GM23248 (cell line): ENCODE measurements around the gene CEP97. TPM values are rescaled to one million over a fixed set of nuclear protein-coding genes. Genes with fewer than 3 reads are reported as not detected.
"Not testable (repeated sequence)": the region's sequence is repeated elsewhere in the genome, so short reads cannot be mapped to it uniquely, and the experiment has no call there.

Experiments used
- DNase-seq: peaks from one replicate; pipeline ENCODE4 v3.0.0-alpha.2; 2015
- H2AFZ ChIP-seq: fragments of 200-600 bp; sonication (generic); 2 replicates; pipeline ENCODE4 v1.6.1; 2016; ENCODE audit warnings: antibody characterized with exemption
- H3F3A ChIP-seq: fragments of 200-600 bp; sonication (generic); 2 replicates; pipeline ENCODE4 v1.6.1; 2016; ENCODE audit warnings: mild to moderate bottlenecking, antibody characterized with exemption, mixed run types; ENCODE audit not compliant: insufficient read depth
- H3K27ac ChIP-seq: fragments of 200-600 bp; sonication (generic); 2 replicates; pipeline ENCODE4 v1.5.1; 2016; ENCODE audit warnings: mild to moderate bottlenecking
- H3K27me3 ChIP-seq: fragments of 200-600 bp; sonication (generic); replicated peaks from 2 replicates; pipeline ENCODE4 v1.6.1; 2016; ENCODE audit warnings: mild to moderate bottlenecking; ENCODE audit not compliant: insufficient read depth
- H3K36me3 ChIP-seq: fragments of 200-600 bp; sonication (generic); 2 replicates; pipeline ENCODE4 v1.6.1; 2016; ENCODE audit warnings: low read depth, mild to moderate bottlenecking
- H3K4me1 ChIP-seq: fragments of 200-600 bp; sonication (generic); 2 replicates; pipeline ENCODE4 v1.6.1; 2016; ENCODE audit warnings: mild to moderate bottlenecking; ENCODE audit not compliant: insufficient read depth
- H3K4me2 ChIP-seq: fragments of 200-600 bp; sonication (generic); one replicate; pipeline ENCODE4 v1.6.1; 2016; ENCODE audit warnings: mild to moderate bottlenecking; ENCODE audit not compliant: unreplicated experiment
- H3K4me3 ChIP-seq: fragments of 200-600 bp; sonication (generic); 2 replicates; pipeline ENCODE4 v1.5.1; 2016; ENCODE audit warnings: mild to moderate bottlenecking
- H3K79me2 ChIP-seq: fragments of 200-600 bp; sonication (generic); 2 replicates; pipeline ENCODE4 v1.6.1; 2016; ENCODE audit warnings: mild to moderate bottlenecking; ENCODE audit not compliant: insufficient read depth
- H3K9ac ChIP-seq: fragments of 200-600 bp; sonication (generic); 2 replicates; pipeline ENCODE4 v1.6.1; 2016; ENCODE audit warnings: mild to moderate bottlenecking
- H3K9me2 ChIP-seq: fragments of 200-600 bp; sonication (generic); 2 replicates; pipeline ENCODE4 v1.6.1; 2016; ENCODE audit warnings: mixed run types, mild to moderate bottlenecking, moderate library complexity; ENCODE audit not compliant: insufficient read depth
- H3K9me3 ChIP-seq: fragments of 200-600 bp; sonication (generic); one replicate; pipeline ENCODE4 v1.6.1; 2017; ENCODE audit warnings: low read depth
- H4K20me1 ChIP-seq: fragments of 200-600 bp; sonication (generic); 2 replicates; pipeline ENCODE4 v1.6.0; 2016; ENCODE audit not compliant: insufficient read depth
- EZH2 ChIP-seq: fragments of 200-600 bp; sonication (generic); IDR thresholded peaks from 2 replicates; pipeline ENCODE4 v1.6.1; 2018; ENCODE audit warnings: antibody characterized with exemption, mild to moderate bottlenecking; ENCODE audit not compliant: insufficient read depth, poor library complexity, severe bottlenecking
- EZH2phosphoT487 ChIP-seq: fragments of 200-600 bp; sonication (generic); IDR thresholded peaks from 2 replicates; pipeline ENCODE4 v1.6.1; 2018; ENCODE audit warnings: antibody characterized with exemption, moderate library complexity, mild to moderate bottlenecking, low read depth; ENCODE audit not compliant: insufficient read depth
- WGBS, 2 experiments: methylation state at CpG; one replicate each; pipeline ENCODE4 v1.1.6; 2015 to 2017; ENCODE audit warnings: low lambda C conversion rate in 2 of 2, low coverage in 1 of 2; ENCODE audit errors: missing lambda C conversion rate in 2 of 2; 5-methylcytosine and 5-hydroxymethylcytosine counted together
- in situ Hi-C: fragments of 300-500 bp; cut with MboI; formaldehyde crosslinking; loops from 2 replicates; pipeline ENCODE4 v1.15.0; 2020
- polyA plus RNA-seq: library from polyadenylated mRNA; unstranded; fragments of >200 nt; fragmentation: Nextera tagmentation; extraction: Ambion mirVana; gene quantifications from 2 replicates; pipeline ENCODE4 v1.2.1, GENCODE V29; 2016
- total RNA-seq: library from RNA; depleted of rRNA; stranded (reverse); fragments of >200 nt; shearing (Covaris generic); gene quantifications from 2 replicates; pipeline ENCODE4 v1.2.3, GENCODE V29; 2014

The CEP97 gene
- total and polyA plus RNA-seq, 2 experiments from 2014 or later: 3.3 to 9.8 TPM

GRCh38 chr3:101676765-101677435, 47.5 kb upstream of the CEP97 start, which contains the start of gene ZBTB11:
Gene ZBTB11, minus strand, starts transcription at chr3:101677132. Its CDS starts 218 bp downstream, at chr3:101676914.
- peaks cover 7% of the 10 kb centered on the region for H3K4me1 ChIP-seq
- TF ChIP-seq EZH2phosphoT487 (no peak), EZH2 (no peak)

GRCh38 chr3:101677436-101678286, 46.8 kb upstream of the CEP97 start:
- no peak for DNase-seq
- H3K4me1 ChIP-seq: peaks cover 8% of the 10 kb centered on the region
- TF ChIP-seq EZH2 (no peak), EZH2phosphoT487 (no peak)
- H2AFZ ChIP-seq: peak overlapping the region; percentile 72
- H3K27ac ChIP-seq: peak overlapping the region; percentile 54
- no peaks in the 10 kb centered on the region for H4K20me1 ChIP-seq
- in situ Hi-C loops: no loop called here
- peak overlapping the region; percentile 97 for H3K4me2 ChIP-seq
- H3K4me3 ChIP-seq: peak overlapping the region; percentile 78
- H3K9ac ChIP-seq: peak overlapping the region; percentile 69
- WGBS, 2 experiments: 57 to 60% methylated on average over 29 of the region's 29 CpGs
- H3K79me2 ChIP-seq: peaks cover 65% of the 10 kb centered on the region
- H3K27me3 ChIP-seq: no peaks in the 10 kb centered on the region
- H3K9me2 ChIP-seq: no peaks in the 10 kb centered on the region
- peaks cover 62% of the 10 kb centered on the region for H3F3A ChIP-seq
- H3K9me3 ChIP-seq: no peaks in the 10 kb centered on the region
- H3K36me3 ChIP-seq: peaks cover 33% of the 10 kb centered on the region

More at GRCh38 chr3:101676765-101677435, 47.5 kb upstream of the CEP97 start, which contains the start of gene ZBTB11:
- WGBS, 2 experiments: 1% methylated on average over 56 to 57 of the region's 57 CpGs
- in situ Hi-C loops: no loop called here
- peak within 1 kb of the TSS; percentile 90 for H2AFZ ChIP-seq
- DNase-seq: peak; percentile 99
- peak within 1 kb of the TSS; percentile 92 for H3K4me3 ChIP-seq
- peaks cover 54% of the 10 kb centered on the region for H3F3A ChIP-seq
- H3K27me3 ChIP-seq: no peaks in the 10 kb centered on the region
- peaks cover 25% of the 10 kb centered on the region for H3K36me3 ChIP-seq
- H3K27ac ChIP-seq: peak within 1 kb of the TSS; percentile 88
- peak within 1 kb of the TSS; percentile 91 for H3K9ac ChIP-seq
- H3K9me2 ChIP-seq: no peaks in the 10 kb centered on the region
- H3K79me2 ChIP-seq: peaks cover 65% of the 10 kb centered on the region
- H3K4me2 ChIP-seq: peak within 1 kb of the TSS; percentile 97
- H4K20me1 ChIP-seq: no peaks in the 10 kb centered on the region
- no peaks in the 10 kb centered on the region for H3K9me3 ChIP-seq

- Histone ChIP-seq H3K36me3 (peaks cover 44% of the 10 kb centered on the region), H3K79me2 (peaks cover 65% of the 10 kb centered on the region), H3K4me1 (peaks cover 20% of the 10 kb centered on the region), H3F3A (peaks cover 74% of the 10 kb centered on the region)
- DNase-seq, H2AFZ ChIP-seq, H4K20me1 ChIP-seq, H3K9ac ChIP-seq, H3K4me3 ChIP-seq, in situ Hi-C loops, H3K4me2 ChIP-seq, H3K9me3 ChIP-seq, H3K27ac ChIP-seq, H3K27me3 ChIP-seq, H3K9me2 ChIP-seq: not testable (repeated sequence)
- WGBS, 2 experiments: 60 to 64% methylated on average over 2 of the region's 2 CpGs
These were observed 45.6 kb upstream of the CEP97 start for GRCh38 chr3:101678837-101679236.

GRCh38 chr3:101680466-101680865, 43.9 kb upstream of the CEP97 start:
- TF ChIP-seq EZH2 (no peak), EZH2phosphoT487 (no peak)
- WGBS, 2 experiments: 86 to 89% methylated on average over 4 of the region's 4 CpGs
- Histone ChIP-seq H2AFZ (no peak overlapping the region), H3K79me2 (peaks cover 65% of the 10 kb centered on the region), H3K27me3 (no peaks in the 10 kb centered on the region), H3K9me3 (no peaks in the 10 kb centered on the region), H3K27ac (peak overlapping the region; percentile 1; the same call in 1 of the 2 replicates), H3K4me2 (no peak overlapping the region), H3K36me3 (peaks cover 58% of the 10 kb centered on the region), H3K9ac (no peak overlapping the region), H3K4me3 (no peak overlapping the region), H3K4me1 (peaks cover 24% of the 10 kb centered on the region), H4K20me1 (peaks cover 3% of the 10 kb centered on the region; the same call in 1 of the 2 replicates), H3F3A (peaks cover 79% of the 10 kb centered on the region), H3K9me2 (no peaks in the 10 kb centered on the region)
- no peak for DNase-seq
- in situ Hi-C loops: no loop called here
